Stimulated activated CD8-positive, alpha-beta memory T cell treated with anti-CD3 and anti-CD28 coated beads, Interleukin-7, amount 100 ng/mL, for 1 hour (primary cell): ENCODE results near the gene OVCH1.
A peak's percentile ranks its signal among the peaks of the same experiment; 100 is the strongest.
"Not testable (repeated sequence)": the region's sequence is repeated elsewhere in the genome, so short reads cannot be mapped to it uniquely, and the experiment has no call there.

ENCODE experiments used
- DNase-seq, 2 donors: peaks; one replicate each; pipeline ENCODE4 v3.0.0-alpha.2; 2020; ENCODE audit warnings: low read depth in 2 of 2

Gene OVCH1

GRCh38 chr12:29402437-29402836 lies 95.0 kb downstream of the OVCH1 start:
- DNase-seq: no peak

DNA sequence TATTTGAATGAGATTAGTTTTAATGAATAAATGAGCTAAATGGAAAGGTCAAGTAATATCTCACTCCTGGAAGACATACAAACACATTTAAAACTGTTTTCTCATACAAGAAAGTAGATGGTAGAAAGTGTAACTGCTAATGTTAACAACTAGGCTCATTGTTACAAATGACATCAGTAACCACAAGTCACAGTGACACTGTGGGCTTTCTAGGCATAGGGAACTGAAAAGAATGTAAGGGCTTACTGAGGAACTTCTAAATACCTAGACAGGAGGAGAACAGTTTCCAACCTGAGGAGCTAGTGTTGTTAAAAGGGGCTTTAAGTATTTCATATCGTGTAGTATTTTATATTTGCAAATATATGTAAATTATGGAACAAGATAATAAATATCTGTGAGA lies 99.0 kb downstream of the OVCH1 start:
- DNase-seq: no peak

DNA sequence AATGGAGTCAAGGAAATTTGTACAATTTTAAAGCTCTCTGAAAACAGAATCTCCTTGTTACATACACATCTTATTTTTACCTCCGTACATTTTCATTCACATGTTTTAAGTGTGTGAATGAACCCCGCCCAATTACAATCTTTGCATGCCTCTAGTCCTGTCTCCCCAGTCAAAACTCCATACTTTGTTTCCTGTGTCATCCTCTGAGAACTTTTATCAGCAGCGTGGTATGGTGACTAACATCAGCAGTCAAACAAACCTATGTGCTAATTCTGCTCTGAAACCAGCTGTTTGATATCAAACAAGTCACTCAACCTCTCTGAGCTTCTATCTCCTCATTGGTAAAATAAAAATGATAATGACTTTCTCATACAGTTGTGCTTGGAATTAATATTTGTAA lies 100.7 kb downstream of the OVCH1 start:
- no peak for DNase-seq

GRCh38 chr12:29395356-29395755 lies 102.1 kb downstream of the OVCH1 start:
- DNase-seq: no peak

GRCh38 chr12:29390419-29390818 lies 107.1 kb downstream of the OVCH1 start:
- not testable (repeated sequence) for DNase-seq

GRCh38 chr12:29389295-29389919 lies 108.1 kb downstream of the OVCH1 start:
- DNase-seq: no peak

- DNase-seq: not testable (repeated sequence)
Observed at GRCh38 chr12:29386084-29386680, 111.3 kb downstream of the OVCH1 start.

DNA sequence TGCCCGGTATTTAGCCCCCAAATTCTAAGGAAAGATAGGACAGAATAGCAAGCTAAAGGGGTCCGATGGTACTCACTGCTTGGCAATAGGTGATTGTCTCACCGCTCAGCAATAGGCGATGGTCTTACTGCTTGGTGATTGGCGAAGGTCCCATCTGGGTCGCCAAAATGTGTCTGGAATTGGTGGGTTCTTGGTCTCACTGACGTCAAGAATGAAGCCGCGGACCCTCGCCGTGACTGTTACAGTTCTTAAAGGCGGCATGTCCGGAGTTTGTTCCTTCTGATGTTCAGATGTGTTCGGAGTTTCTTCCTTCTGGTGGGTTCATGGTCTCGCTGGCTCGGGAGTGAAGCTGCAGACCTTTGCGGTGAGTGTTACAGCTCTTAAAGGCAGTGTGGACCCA lies 112.3 kb downstream of the OVCH1 start:
- DNase-seq: not testable (repeated sequence)

DNA sequence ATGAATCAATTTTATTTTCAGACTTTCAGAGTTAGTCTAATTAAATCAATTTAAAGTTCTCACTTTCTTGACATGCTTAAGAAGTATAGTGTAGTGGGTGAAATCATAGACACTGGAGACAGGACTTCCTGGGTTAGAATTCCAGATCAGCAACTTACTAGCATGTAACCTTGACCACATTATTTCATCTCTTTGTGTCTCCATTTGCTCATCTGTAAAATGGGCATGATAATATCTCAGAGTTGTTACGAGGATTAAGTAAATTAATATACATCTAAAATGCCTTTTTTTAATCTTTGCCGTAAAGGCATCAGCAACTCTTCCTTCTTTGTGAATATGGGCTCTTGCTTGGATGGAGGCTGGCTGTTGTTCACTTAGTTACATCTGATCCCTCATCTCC lies 115.2 kb downstream of the OVCH1 start:
- DNase-seq: no peak

GRCh38 chr12:29380536-29381523 lies 116.7 kb downstream of the OVCH1 start, which contains the start of gene ERGIC2:
ERGIC2 (minus strand) TSS chr12:29381172; CDS start chr12:29371633, 9,539 bp downstream.
- peak; percentile 70 to 72 for DNase-seq
